SK-N-SH (cell line): Measurements from ENCODE around the gene CYP27B1. TPM values are rescaled to one million over a fixed set of nuclear protein-coding genes. Genes with fewer than 3 reads are reported as not detected.

ENCODE experiments used
- CTCF ChIA-PET: fragments of 300-600, 350-600 bp; formaldehyde crosslinking; extraction: SDS; loops from one replicate; lab custom pipeline; 2021; lab: Yijun Ruan, JAX
- POLR2A ChIA-PET: fragments of 350-600 bp; sonication (Branson Sonifier 250); formaldehyde crosslinking; extraction: SDS; loops from one replicate; lab custom pipeline; 2020; ENCODE audit warnings: antibody characterized with exemption, inconsistent platforms; lab: Yijun Ruan, JAX
- DNase-seq: peaks from one replicate; pipeline ENCODE4 v3.0.0; 2012
- H2AFZ ChIP-seq: fragments of 200-600 bp; sonication (generic); 2 replicates; pipeline ENCODE4 v1.8.1; 2016; ENCODE audit warnings: antibody characterized with exemption, mild to moderate bottlenecking, low read depth
- H3F3A ChIP-seq: fragments of 200-600 bp; sonication (generic); replicated peaks from 2 replicates; pipeline ENCODE3; 2016; ENCODE audit warnings: antibody characterized with exemption, mild to moderate bottlenecking; ENCODE audit not compliant: insufficient read depth
- H3K27ac ChIP-seq, 2 experiments: fragments of 200-500 bp in 1 of 2; fragments of 200-600 bp in 1 of 2; sonication (Bioruptor generic) in 1 of 2; sonication (generic), shearing (Covaris generic) in 1 of 2; 2 replicates each; pipeline versions ENCODE4 v1.5.1 to v1.6.1; 2014 to 2016; ENCODE audit warnings: low read depth in 2 of 2, inconsistent platforms in 1 of 2, low read length in 1 of 2, mild to moderate bottlenecking in 1 of 2, mixed read lengths in 1 of 2
- H3K27me3 ChIP-seq: fragments of 200-600 bp; sonication (generic), shearing (Covaris generic); 2 replicates; pipeline ENCODE4 v1.6.1; 2016; ENCODE audit warnings: mixed run types; ENCODE audit not compliant: insufficient read depth
- H3K36me3 ChIP-seq, 2 experiments: fragments of 200-500 bp in 1 of 2; fragments of 200-600 bp in 1 of 2; sonication (Bioruptor generic) in 1 of 2; sonication (generic) in 1 of 2; replicated peaks in 1 of 2; 2 replicates each; pipeline versions ENCODE3 to v1.5.1; 2014 to 2016; ENCODE audit warnings: low read length in 1 of 2, mild to moderate bottlenecking in 1 of 2; ENCODE audit not compliant: insufficient read depth in 2 of 2, control insufficient read depth in 1 of 2
- H3K4me1 ChIP-seq, 2 experiments: fragments of 200-500 bp in 1 of 2; fragments of 200-600 bp in 1 of 2; sonication (Bioruptor generic) in 1 of 2; sonication (generic), shearing (Covaris generic) in 1 of 2; 2 replicates each; pipeline versions ENCODE4 v1.5.1 to v1.6.1; 2014 to 2016; ENCODE audit warnings: low read depth in 1 of 2, low read length in 1 of 2, mixed run types in 1 of 2; ENCODE audit not compliant: insufficient read depth in 2 of 2, control insufficient read depth in 1 of 2
- H3K4me2 ChIP-seq: fragments of 200-600 bp; sonication (generic), shearing (Covaris generic); 2 replicates; pipeline ENCODE4 v1.6.1; 2017; ENCODE audit warnings: mixed run types
- H3K4me3 ChIP-seq, 2 experiments: fragments of 200-500 bp in 1 of 2; fragments of 200-600 bp in 1 of 2; sonication (Bioruptor generic) in 1 of 2; sonication (generic), shearing (Covaris generic) in 1 of 2; 2 replicates each; pipeline versions ENCODE4 v1.5.1 to v1.8.1; 2014 to 2016; ENCODE audit warnings: low read depth in 2 of 2, inconsistent platforms in 1 of 2, low read length in 1 of 2, mild to moderate bottlenecking in 1 of 2, mixed read lengths in 1 of 2, moderate library complexity in 1 of 2
- H3K79me2 ChIP-seq: fragments of 200-600 bp; sonication (generic); 2 replicates; pipeline ENCODE4 v1.8.1; 2017; ENCODE audit warnings: mild to moderate bottlenecking; ENCODE audit not compliant: insufficient read depth
- H3K9ac ChIP-seq: fragments of 200-600 bp; sonication (generic); 2 replicates; pipeline ENCODE4 v1.6.1; 2017; ENCODE audit warnings: mixed run types
- H3K9me2 ChIP-seq: fragments of 200-600 bp; sonication (generic); 2 replicates; pipeline ENCODE4 v1.6.1; 2017; ENCODE audit warnings: mixed run types
- H3K9me3 ChIP-seq: fragments of 200-600 bp; sonication (generic); 2 replicates; pipeline ENCODE4 v1.6.1; 2017; ENCODE audit warnings: mixed run types, mild to moderate bottlenecking, moderate library complexity
- H4K20me1 ChIP-seq: fragments of 200-600 bp; sonication (generic); 2 replicates; pipeline ENCODE4 v1.6.1; 2017; ENCODE audit warnings: mild to moderate bottlenecking, mixed run types; ENCODE audit not compliant: insufficient read depth
- EZH2phosphoT487 ChIP-seq: fragments of 200-600 bp; sonication (generic); IDR thresholded peaks from 2 replicates; pipeline ENCODE4 v1.6.1; 2017; ENCODE audit warnings: low read depth, mixed run types, mild to moderate bottlenecking, antibody characterized with exemption, moderate library complexity, borderline replicate concordance
- FOSL2 ChIP-seq: IDR thresholded peaks from 2 replicates; pipeline ENCODE4 v1.4.0; 2012; ENCODE audit warnings: low read depth, mild to moderate bottlenecking, moderate library complexity, borderline replicate concordance
- FOXM1 ChIP-seq: IDR thresholded peaks from 2 replicates; pipeline ENCODE4 v1.4.0; 2012; ENCODE audit warnings: low read depth, mild to moderate bottlenecking
- GABPA ChIP-seq: IDR thresholded peaks from 2 replicates; pipeline ENCODE4 v1.4.0; 2012; ENCODE audit warnings: low read depth, mild to moderate bottlenecking
- MEF2A ChIP-seq: IDR thresholded peaks from 2 replicates; pipeline ENCODE4 v1.4.0; 2012; ENCODE audit warnings: low read depth, borderline replicate concordance
- MXI1 ChIP-seq: IDR thresholded peaks from 2 replicates; pipeline ENCODE4 v1.6.1; 2012; ENCODE audit warnings: mild to moderate bottlenecking, low read depth, low read length, improper control_type of control experiment
- NFIC ChIP-seq: IDR thresholded peaks from 2 replicates; pipeline ENCODE4 v1.4.0; 2012; ENCODE audit warnings: borderline replicate concordance
- PBX3 ChIP-seq: IDR thresholded peaks from 2 replicates; pipeline ENCODE4; 2012
- POLR2AphosphoS5 ChIP-seq: IDR thresholded peaks from 2 replicates; pipeline ENCODE4 v1.6.1; 2012; ENCODE audit warnings: low read depth, low read length
- REST ChIP-seq: IDR thresholded peaks from 2 replicates; pipeline ENCODE4 v1.6.1; 2012; ENCODE audit warnings: mild to moderate bottlenecking, low read depth, low read length, moderate library complexity
- RXRA ChIP-seq: IDR thresholded peaks from 2 replicates; pipeline ENCODE4 v1.4.0; 2012; ENCODE audit warnings: low read depth, mild to moderate bottlenecking, borderline replicate concordance
- SIN3A ChIP-seq: IDR thresholded peaks from 2 replicates; pipeline ENCODE4 v1.6.1; 2012; ENCODE audit warnings: low read depth, mild to moderate bottlenecking, low read length, moderate library complexity, borderline replicate concordance
- TAF1 ChIP-seq: IDR thresholded peaks from 2 replicates; pipeline ENCODE4 v1.6.1; 2012; ENCODE audit warnings: low read depth, mild to moderate bottlenecking, low read length, moderate library complexity, borderline replicate concordance
- TCF12 ChIP-seq: IDR thresholded peaks from 2 replicates; pipeline ENCODE4 v1.4.0; 2012
- USF2 ChIP-seq: fragments of 150-350 bp; IDR thresholded peaks from 2 replicates; pipeline ENCODE4 v1.6.1; 2017; ENCODE audit warnings: antibody characterized with exemption, low read length, low read depth, borderline replicate concordance
- WGBS: methylation state at CpG from one replicate; pipeline ENCODE4 v1.1.6; 2017; ENCODE audit warnings: low lambda C conversion rate; 5-methylcytosine and 5-hydroxymethylcytosine counted together
- polyA plus RNA-seq, 3 experiments: library from polyadenylated mRNA; depleted of rRNA; stranded (reverse); fragments of >200 nt; gene quantifications; 2 replicates each; pipeline ENCODE4 v1.2.3, GENCODE V29; 2012

Gene CYP27B1
- polyA plus RNA-seq, 1 of the 3 experiments (the other 2 are of a cell fraction): 1.7 TPM

GRCh38 chr12:57813971-57814772 is 47.3 kb upstream of the CYP27B1 start (continued):
- TF ChIP-seq POLR2AphosphoS5 (no peak), TAF1 (no peak)

- no peaks in the 10 kb centered on the region for H3K79me2 ChIP-seq
Measured at GRCh38 chr12:57813111-57813970, 46.5 kb upstream of the CYP27B1 start.

GRCh38 chr12:57811028-57811755 is 44.3 kb upstream of the CYP27B1 start:
- Histone ChIP-seq H3F3A (no peaks in the 10 kb centered on the region), H3K4me3 (no peak overlapping the region), H3K9ac (no peak overlapping the region), H3K4me2 (no peak overlapping the region), H3K27ac (no peak overlapping the region), H3K36me3 (peaks cover 6 to 33% of the 10 kb centered on the region in 2 experiments), H4K20me1 (no peaks in the 10 kb centered on the region), H3K79me2 (no peaks in the 10 kb centered on the region), H2AFZ (no peak overlapping the region), H3K27me3 (no peaks in the 10 kb centered on the region), H3K9me2 (no peaks in the 10 kb centered on the region), H3K9me3 (no peaks in the 10 kb centered on the region), H3K4me1 (peaks cover 0 to 17% of the 10 kb centered on the region in 2 experiments; a peak in 2 of 4 replicates)
- POLR2A ChIA-PET: no interaction called here
- 91% methylated on average over 10 of the region's 10 CpGs for WGBS
- no peak for DNase-seq
- CTCF ChIA-PET: interaction anchor here (0.5 to 10.2 kb wide), 7 partner anchors 9 to 124 kb away, joined by 3 to 96 read pairs (median 3); partner anchors contain the start of gene TSFM
- TF ChIP-seq GABPA (no peak), SIN3A (no peak), MXI1 (no peak), MEF2A (no peak), USF2 (no peak), EZH2phosphoT487 (no peak), TCF12 (no peak), FOXM1 (no peak), TAF1 (no peak), FOSL2 (no peak), REST (no peak), PBX3 (no peak), RXRA (no peak)

More at GRCh38 chr12:57813111-57813970, 46.5 kb upstream of the CYP27B1 start:
- Histone ChIP-seq H3K27ac (no peak overlapping the region), H2AFZ (no peak overlapping the region), H4K20me1 (no peaks in the 10 kb centered on the region), H3K36me3 (peaks cover 6 to 15% of the 10 kb centered on the region in 2 experiments), H3K9ac (no peak overlapping the region), H3K4me1 (peaks cover 0 to 20% of the 10 kb centered on the region in 2 experiments; a peak in 2 of 4 replicates), H3K4me2 (no peak overlapping the region), H3F3A (peaks cover 7% of the 10 kb centered on the region), H3K4me3 (no peak overlapping the region), H3K27me3 (no peaks in the 10 kb centered on the region), H3K9me3 (no peaks in the 10 kb centered on the region), H3K9me2 (no peaks in the 10 kb centered on the region)
- ChIA-PET CTCF (interaction anchor here (1.0 to 10.2 kb wide), 8 partner anchors 11 to 101 kb away, joined by 3 to 96 read pairs (median 4); no protein-coding TSS in a partner anchor), POLR2A (interaction anchor here (1.3 kb wide), 1 partner anchor 14 kb away, joined by 3 read pairs; no protein-coding TSS in a partner anchor)
- WGBS: 88% methylated on average over 11 of the region's 14 CpGs
- DNase-seq: no peak
- no peak for TF ChIP-seq NFIC
